Ecto neural progenitor cell (in vitro differentiated cells): ENCODE data around the gene CLEC19A.

Source experiments
- DNase-seq: peaks from one replicate; pipeline ENCODE4 v3.0.0-alpha.2; 2018; ENCODE audit warnings: low spot score

CLEC19A gene

GRCh38 chr16:19328364-19328763 lies 42.8 kb downstream of the CLEC19A start:
- DNase-seq, result no peak

- no peak for DNase-seq
Measured at GRCh38 chr16:19329932-19330331, 44.4 kb downstream of the CLEC19A start.

- DNase-seq, result no peak
Measured at GRCh38 chr16:19330841-19331397, 45.4 kb downstream of the CLEC19A start.

- DNase-seq, result no peak
Measured at GRCh38 chr16:19331794-19332193, 46.3 kb downstream of the CLEC19A start.

- DNase-seq, result no peak
Measured at GRCh38 chr16:19338335-19338734, 52.8 kb downstream of the CLEC19A start.

GRCh38 chr16:19344224-19344801 lies 58.8 kb downstream of the CLEC19A start:
- no peak for DNase-seq

GRCh38 chr16:19344980-19345379 lies 59.4 kb downstream of the CLEC19A start:
- DNase-seq, result no peak

GRCh38 chr16:19346335-19346922 lies 60.9 kb downstream of the CLEC19A start:
- no peak for DNase-seq

GRCh38 chr16:19348125-19348524 lies 62.6 kb downstream of the CLEC19A start:
- no peak for DNase-seq

- peak; percentile 61 for DNase-seq
Measured at GRCh38 chr16:19348578-19349315, 63.2 kb downstream of the CLEC19A start.

- no peak for DNase-seq
Measured at GRCh38 chr16:19354371-19354770, 68.8 kb downstream of the CLEC19A start.

- no peak for DNase-seq
Measured at GRCh38 chr16:19356024-19356952, 70.8 kb downstream of the CLEC19A start.

GRCh38 chr16:19359556-19359955 lies 74.0 kb downstream of the CLEC19A start:
- no peak for DNase-seq
